ENCODE measurements around the gene HHATL. TPM values are rescaled to one million over a fixed set of nuclear protein-coding genes. Genes with fewer than 3 reads are reported as not detected.

HHATL gene
- total and polyA plus RNA-seq, 2 donors: 1.7 to 3.7 TPM

DNA sequence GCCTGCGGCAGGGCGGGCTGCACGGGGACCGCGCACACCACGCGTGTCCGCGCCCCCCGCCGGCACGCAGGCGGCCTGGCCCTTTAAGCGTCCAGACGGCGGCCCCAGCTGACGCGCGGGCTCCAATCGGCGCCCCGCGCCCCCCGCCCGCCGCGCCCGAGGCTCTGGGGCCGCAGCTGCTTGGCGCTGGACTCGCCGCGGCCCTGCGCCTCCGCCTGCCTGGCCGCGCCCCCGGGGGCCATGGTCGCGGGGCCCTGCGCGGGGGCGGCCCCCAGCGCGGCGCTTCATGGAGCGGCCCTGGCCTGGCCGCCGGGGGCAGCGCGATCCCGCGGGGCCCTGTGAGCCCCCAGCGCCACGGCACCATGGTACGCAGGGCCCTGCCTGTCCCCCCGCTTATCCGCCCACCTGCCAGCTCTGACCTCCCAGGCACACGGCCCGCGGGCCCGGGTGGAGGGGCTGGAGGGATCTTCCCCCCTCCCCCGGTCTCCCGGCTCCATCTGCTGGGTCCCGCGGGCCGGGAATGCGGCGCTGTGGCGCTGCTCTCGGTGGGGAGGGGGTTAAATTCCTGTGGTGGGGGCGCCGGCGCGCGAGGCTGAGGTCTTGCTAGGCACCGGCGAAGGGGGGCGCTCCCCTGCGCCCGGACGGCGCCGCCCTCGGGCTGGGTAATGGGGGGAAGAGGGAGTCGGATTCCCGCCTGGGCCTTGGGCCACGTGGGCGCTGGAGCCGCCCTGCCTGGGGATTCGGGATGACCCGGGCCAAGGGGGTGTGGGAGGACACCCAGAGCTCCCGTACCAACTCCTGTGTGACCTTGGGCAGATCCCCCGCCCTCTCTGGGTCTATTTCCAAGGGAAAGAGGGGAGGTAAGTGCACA is 48.0 kb downstream of the HHATL start:
- 5% methylated on average over 94 of the region's 94 CpGs for WGBS
- Histone ChIP-seq H3K27me3 (ENCODE audit: control insufficient read depth in 2 of 2, insufficient read depth in 1 of 2, low read length in 1 of 2) (peaks cover 6 to 33% of the 10 kb centered on the region in 2 donors), H3K9me3 (ENCODE audit: control insufficient read depth in 2 of 2, insufficient read depth in 1 of 2, low read length in 1 of 2) (no peaks in the 10 kb centered on the region), H3K27ac (ENCODE audit: low read depth in 1 of 2, low read length in 1 of 2) (peak overlapping the region in 1 of 2 donors; percentile 20), H3K4me1 (ENCODE audit: control insufficient read depth in 2 of 2, insufficient read depth in 2 of 2, low read length in 2 of 2) (peaks cover 3 to 17% of the 10 kb centered on the region in 2 donors), H3K4me3 (ENCODE audit: low read length in 2 of 2) (peak overlapping the region; percentile 32 to 50), H3K36me3 (ENCODE audit: control insufficient read depth in 2 of 2, insufficient read depth in 2 of 2, low read length in 1 of 2) (peaks cover 0 to 4% of the 10 kb centered on the region in 2 donors)
- DNase-seq (ENCODE audit: low read depth in 6 of 9, low spot score in 9 of 9): no peak

GRCh38 chr3:42653560-42654330 is 48.9 kb downstream of the HHATL start, which contains the start of gene ZBTB47:
TSS of gene ZBTB47 (plus strand) at chr3:42653697. CDS start at chr3:42658356, 4,659 bp downstream.
- peaks cover 3 to 17% of the 10 kb centered on the region in 2 donors for H3K4me1 ChIP-seq (ENCODE audit: control insufficient read depth in 2 of 2, insufficient read depth in 2 of 2, low read length in 2 of 2)
- H3K36me3 ChIP-seq (ENCODE audit: control insufficient read depth in 2 of 2, insufficient read depth in 2 of 2, low read length in 1 of 2): peaks cover 6% of the 10 kb centered on the region in 2 donors
- peak within 1 kb of the TSS in 1 of 2 donors; percentile 20 for H3K27ac ChIP-seq (ENCODE audit: low read depth in 1 of 2, low read length in 1 of 2)
- H3K27me3 ChIP-seq (ENCODE audit: control insufficient read depth in 2 of 2, insufficient read depth in 1 of 2, low read length in 1 of 2): peaks cover 6 to 33% of the 10 kb centered on the region in 2 donors
- DNase-seq (ENCODE audit: low read depth in 6 of 9, low spot score in 9 of 9): no peak
- peak within 1 kb of the TSS; percentile 46 to 50 for H3K4me3 ChIP-seq (ENCODE audit: low read length in 2 of 2)
- no peaks in the 10 kb centered on the region for H3K9me3 ChIP-seq (ENCODE audit: control insufficient read depth in 2 of 2, insufficient read depth in 1 of 2, low read length in 1 of 2)
- 26% methylated on average over 31 of the region's 31 CpGs for WGBS

- Histone ChIP-seq H3K4me1 (ENCODE audit: control insufficient read depth in 2 of 2, insufficient read depth in 2 of 2, low read length in 2 of 2) (peaks cover 3 to 17% of the 10 kb centered on the region in 2 donors), H3K9me3 (ENCODE audit: control insufficient read depth in 2 of 2, insufficient read depth in 1 of 2, low read length in 1 of 2) (no peaks in the 10 kb centered on the region), H3K27ac (ENCODE audit: low read depth in 1 of 2, low read length in 1 of 2) (no peak overlapping the region), H3K27me3 (ENCODE audit: control insufficient read depth in 2 of 2, insufficient read depth in 1 of 2, low read length in 1 of 2) (peaks cover 6 to 33% of the 10 kb centered on the region in 2 donors), H3K36me3 (ENCODE audit: control insufficient read depth in 2 of 2, insufficient read depth in 2 of 2, low read length in 1 of 2) (peaks cover 8 to 9% of the 10 kb centered on the region in 2 donors), H3K4me3 (ENCODE audit: low read length in 2 of 2) (no peak overlapping the region)
- 90% methylated on average over 3 of the region's 3 CpGs for WGBS
- no peak for DNase-seq (ENCODE audit: low read depth in 6 of 9, low spot score in 9 of 9)
Observed at GRCh38 chr3:42653303-42653559, 49.4 kb downstream of the HHATL start.

DNA sequence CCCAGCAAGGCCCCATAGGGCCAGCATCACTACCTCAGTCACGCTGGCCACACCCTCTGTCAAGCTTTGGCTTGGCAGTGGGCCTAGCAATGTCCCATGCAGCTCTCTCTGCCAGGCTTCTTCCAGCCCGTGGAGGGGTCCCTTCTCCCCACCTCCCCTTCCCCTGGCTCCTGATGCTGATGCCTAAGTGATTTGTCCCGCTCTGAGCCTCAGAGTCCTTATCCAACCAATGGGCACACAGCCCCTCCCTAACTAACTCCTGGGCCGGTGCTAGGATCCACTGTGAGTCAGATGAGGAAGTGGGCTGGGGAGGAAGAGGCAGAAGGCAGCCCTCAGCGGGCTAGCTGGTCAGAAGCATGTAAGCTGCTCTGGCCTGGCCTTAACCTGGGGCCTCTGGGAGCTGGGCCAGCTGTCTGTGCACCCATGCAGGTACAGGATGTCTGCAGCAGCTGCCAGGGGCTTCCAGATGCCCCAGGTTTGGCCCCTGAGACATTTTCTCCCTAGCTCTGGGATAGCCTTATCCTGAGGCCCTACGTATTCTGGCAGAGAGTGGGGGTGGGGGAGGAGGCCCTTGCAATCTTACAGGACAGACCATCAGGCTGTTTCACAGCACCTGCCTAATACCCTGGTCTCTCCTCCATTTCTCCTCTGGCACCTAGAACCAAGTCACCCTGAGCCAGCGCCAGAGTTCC is 49.8 kb downstream of the HHATL start:
- DNase-seq (ENCODE audit: low read depth in 6 of 9, low spot score in 9 of 9): no peak
- 59% methylated on average over 7 of the region's 7 CpGs for WGBS
- no peak overlapping the region for H3K27ac ChIP-seq (ENCODE audit: low read depth in 1 of 2, low read length in 1 of 2)
- no peaks in the 10 kb centered on the region for H3K9me3 ChIP-seq (ENCODE audit: control insufficient read depth in 2 of 2, insufficient read depth in 1 of 2, low read length in 1 of 2)
- H3K36me3 ChIP-seq (ENCODE audit: control insufficient read depth in 2 of 2, insufficient read depth in 2 of 2, low read length in 1 of 2): peaks cover 13 to 14% of the 10 kb centered on the region in 2 donors
- no peak overlapping the region for H3K4me3 ChIP-seq (ENCODE audit: low read length in 2 of 2)
- H3K27me3 ChIP-seq (ENCODE audit: control insufficient read depth in 2 of 2, insufficient read depth in 1 of 2, low read length in 1 of 2): peaks cover 6 to 33% of the 10 kb centered on the region in 2 donors
- H3K4me1 ChIP-seq (ENCODE audit: control insufficient read depth in 2 of 2, insufficient read depth in 2 of 2, low read length in 2 of 2): peaks cover 3 to 17% of the 10 kb centered on the region in 2 donors

- Histone ChIP-seq H3K27ac (ENCODE audit: low read depth in 1 of 2, low read length in 1 of 2) (no peak overlapping the region), H3K27me3 (ENCODE audit: control insufficient read depth in 2 of 2, insufficient read depth in 1 of 2, low read length in 1 of 2) (peaks cover 6 to 33% of the 10 kb centered on the region in 2 donors)
- DNase-seq (ENCODE audit: low read depth in 6 of 9, low spot score in 9 of 9): no peak
Observed at GRCh38 chr3:42652251-42652610, 50.4 kb downstream of the HHATL start.

DNA sequence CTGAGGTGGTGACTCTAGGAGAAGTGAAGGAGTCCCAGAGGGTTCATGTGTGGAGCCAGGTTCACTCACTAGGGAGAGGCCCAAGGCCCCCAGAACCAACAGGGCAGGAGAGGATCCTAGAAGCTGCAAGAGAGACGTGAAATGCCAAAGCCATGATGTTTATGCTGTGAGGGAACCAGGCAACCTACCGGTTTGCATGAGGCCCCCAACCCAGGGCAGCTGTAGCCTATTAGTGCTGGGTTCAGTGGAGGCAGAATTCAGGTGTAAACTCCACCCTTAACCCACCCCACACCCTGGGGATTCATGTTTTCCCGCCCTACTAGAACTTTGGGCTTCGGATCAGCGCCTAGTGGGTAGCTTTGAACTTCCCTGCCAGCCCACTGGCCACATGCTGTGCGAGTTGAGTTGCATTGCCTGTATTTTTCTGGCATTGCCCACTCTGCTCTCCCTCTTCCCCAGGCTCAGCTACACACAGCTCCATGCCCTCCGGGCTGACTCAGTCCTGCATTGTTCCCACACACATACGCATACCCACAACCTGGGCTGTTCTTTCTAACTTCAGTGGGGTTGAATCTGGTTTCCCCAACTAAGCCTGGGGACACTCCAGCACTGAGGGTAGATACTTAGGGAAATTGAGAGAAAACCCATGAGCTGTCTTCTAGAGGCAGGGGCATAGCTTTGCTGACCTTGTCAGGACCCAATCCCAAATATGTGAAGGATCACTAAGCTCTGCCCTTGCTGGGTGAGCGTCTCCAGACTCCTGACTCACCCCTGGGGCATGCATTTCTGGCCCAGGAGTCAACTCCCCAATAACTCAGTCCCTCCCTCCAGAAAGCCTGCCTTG is 51.1 kb downstream of the HHATL start:
- peaks cover 19 to 25% of the 10 kb centered on the region in 2 donors for H3K36me3 ChIP-seq (ENCODE audit: control insufficient read depth in 2 of 2, insufficient read depth in 2 of 2, low read length in 1 of 2)
- DNase-seq (ENCODE audit: low read depth in 6 of 9, low spot score in 9 of 9): no peak
- WGBS: 96% methylated on average over 9 of the region's 9 CpGs
- no peak overlapping the region for H3K4me3 ChIP-seq (ENCODE audit: low read length in 2 of 2)
- peaks cover 6 to 33% of the 10 kb centered on the region in 2 donors for H3K27me3 ChIP-seq (ENCODE audit: control insufficient read depth in 2 of 2, insufficient read depth in 1 of 2, low read length in 1 of 2)
- no peaks in the 10 kb centered on the region for H3K9me3 ChIP-seq (ENCODE audit: control insufficient read depth in 2 of 2, insufficient read depth in 1 of 2, low read length in 1 of 2)
- peaks cover 8 to 25% of the 10 kb centered on the region in 2 donors for H3K4me1 ChIP-seq (ENCODE audit: control insufficient read depth in 2 of 2, insufficient read depth in 2 of 2, low read length in 2 of 2)
- H3K27ac ChIP-seq (ENCODE audit: low read depth in 1 of 2, low read length in 1 of 2): no peak overlapping the region

More at GRCh38 chr3:42652251-42652610, 50.4 kb downstream of the HHATL start:
- no peaks in the 10 kb centered on the region for H3K9me3 ChIP-seq (ENCODE audit: control insufficient read depth in 2 of 2, insufficient read depth in 1 of 2, low read length in 1 of 2)
- H3K4me1 ChIP-seq (ENCODE audit: control insufficient read depth in 2 of 2, insufficient read depth in 2 of 2, low read length in 2 of 2): peaks cover 3 to 18% of the 10 kb centered on the region in 2 donors
- no peak overlapping the region for H3K4me3 ChIP-seq (ENCODE audit: low read length in 2 of 2)
- peaks cover 14 to 18% of the 10 kb centered on the region in 2 donors for H3K36me3 ChIP-seq (ENCODE audit: control insufficient read depth in 2 of 2, insufficient read depth in 2 of 2, low read length in 1 of 2)
- 57% methylated on average over 1 of the region's 1 CpG for WGBS

DNA sequence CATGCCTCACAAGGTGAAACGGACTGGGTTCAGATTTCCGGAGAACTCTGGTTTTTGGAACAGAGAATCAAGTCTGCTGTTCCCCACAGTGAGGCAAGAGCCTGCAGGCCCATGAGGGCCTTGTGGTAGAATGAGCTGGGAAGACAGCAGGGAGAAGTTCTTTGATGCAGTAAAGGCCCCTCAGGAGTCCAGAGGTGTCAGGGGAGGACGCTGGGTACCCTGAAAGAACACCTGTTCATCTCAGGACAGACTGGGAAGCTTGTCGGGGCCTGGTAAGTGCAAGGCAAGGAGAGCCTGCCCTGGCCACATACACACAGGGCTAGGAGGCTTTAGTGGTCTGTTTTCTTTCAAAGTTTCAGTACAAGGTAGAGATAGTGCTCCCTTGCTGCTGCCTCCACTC is 52.8 kb downstream of the HHATL start:
- WGBS: 98% methylated on average over 4 of the region's 4 CpGs
- H3K27ac ChIP-seq (ENCODE audit: low read depth in 1 of 2, low read length in 1 of 2): no peak overlapping the region
- H3K4me3 ChIP-seq (ENCODE audit: low read length in 2 of 2): no peak overlapping the region
- no peaks in the 10 kb centered on the region for H3K9me3 ChIP-seq (ENCODE audit: control insufficient read depth in 2 of 2, insufficient read depth in 1 of 2, low read length in 1 of 2)
- DNase-seq (ENCODE audit: low read depth in 6 of 9, low spot score in 9 of 9): no peak
- H3K4me1 ChIP-seq (ENCODE audit: control insufficient read depth in 2 of 2, insufficient read depth in 2 of 2, low read length in 2 of 2): peaks cover 8 to 25% of the 10 kb centered on the region in 2 donors
- peaks cover 31 to 41% of the 10 kb centered on the region in 2 donors for H3K36me3 ChIP-seq (ENCODE audit: control insufficient read depth in 2 of 2, insufficient read depth in 2 of 2, low read length in 1 of 2)
- H3K27me3 ChIP-seq (ENCODE audit: control insufficient read depth in 2 of 2, insufficient read depth in 1 of 2, low read length in 1 of 2): peaks cover 6 to 18% of the 10 kb centered on the region in 2 donors

DNA sequence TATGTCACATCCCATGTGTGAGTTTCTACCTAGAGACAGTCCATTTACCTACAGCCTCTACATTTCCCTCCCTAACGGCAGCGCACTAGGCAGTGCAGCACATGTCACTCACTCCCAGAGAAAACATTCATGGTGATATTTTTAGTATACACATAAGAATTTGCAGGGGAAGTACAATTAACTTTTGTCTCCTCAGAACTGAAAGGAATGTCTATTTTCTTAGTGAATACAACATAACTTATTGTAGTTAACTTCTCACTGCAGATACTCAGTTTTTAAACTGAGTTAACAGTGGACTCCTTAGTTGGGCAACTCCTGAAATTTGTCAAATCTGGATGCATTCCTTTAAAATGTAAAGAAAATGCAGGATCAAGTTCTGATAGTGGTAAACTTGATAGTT is 53.6 kb downstream of the HHATL start:
- DNase-seq (ENCODE audit: low read depth in 6 of 9, low spot score in 9 of 9): no peak
- Histone ChIP-seq H3K4me1 (ENCODE audit: control insufficient read depth in 2 of 2, insufficient read depth in 2 of 2, low read length in 2 of 2) (peaks cover 5 to 25% of the 10 kb centered on the region in 2 donors), H3K36me3 (ENCODE audit: control insufficient read depth in 2 of 2, insufficient read depth in 2 of 2, low read length in 1 of 2) (peaks cover 36 to 49% of the 10 kb centered on the region in 2 donors), H3K4me3 (ENCODE audit: low read length in 2 of 2) (no peak overlapping the region), H3K27ac (ENCODE audit: low read depth in 1 of 2, low read length in 1 of 2) (no peak overlapping the region), H3K27me3 (ENCODE audit: control insufficient read depth in 2 of 2, insufficient read depth in 1 of 2, low read length in 1 of 2) (peaks cover 0 to 14% of the 10 kb centered on the region in 2 donors), H3K9me3 (ENCODE audit: control insufficient read depth in 2 of 2, insufficient read depth in 1 of 2, low read length in 1 of 2) (no peaks in the 10 kb centered on the region)
- 95% methylated on average over 2 of the region's 2 CpGs for WGBS

All from thymus (tissue), 11 donors.